GM13977 (cell line): ENCODE measurements around the gene CC2D2B.

Experiments used
- DNase-seq: peaks from one replicate; pipeline ENCODE4 v3.0.0; 2012; ENCODE audit warnings: low spot score
- in situ Hi-C: fragments of 300-500 bp; cut with MboI; formaldehyde crosslinking; loops from one replicate; pipeline ENCODE4 v1.12.0; 2022; ENCODE audit warnings: low sequenced_read_pairs, low pct_unique_long_range_greater_than_20kb, mixed read lengths, inconsistent platforms; ENCODE audit not compliant: unreplicated experiment
- TF ChIP-seq, protein P1 (sequence below): IDR thresholded peaks from 2 replicates; pipeline ENCODE4 v1.5.1; 2012; ENCODE audit warnings: mild to moderate bottlenecking, control low read depth; ENCODE audit not compliant: insufficient read depth; ENCODE audit errors: extremely low read depth, missing control alignments

Gene CC2D2B

DNA sequence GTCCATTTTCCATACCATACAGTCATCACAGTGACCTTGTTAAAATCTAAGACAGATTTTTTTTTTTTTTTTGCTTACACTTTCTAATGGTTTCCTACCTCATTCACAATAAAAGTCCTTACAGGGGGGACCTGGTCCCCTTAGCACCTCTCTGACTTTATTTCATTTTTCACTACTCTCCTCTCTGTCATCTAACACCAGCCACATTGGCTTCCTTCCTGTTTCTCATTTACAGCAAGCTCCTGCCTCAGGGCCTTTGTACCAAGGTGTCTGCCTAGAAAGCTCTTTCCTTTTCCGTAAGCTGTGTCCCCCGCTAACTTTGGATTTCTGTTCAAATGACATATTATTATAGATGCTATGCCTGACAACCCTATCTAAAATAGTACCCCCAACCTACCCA is 27.7 kb downstream of the CC2D2B start:
- in situ Hi-C loops, result no loop called here
- TF ChIP-seq, protein P1, sequence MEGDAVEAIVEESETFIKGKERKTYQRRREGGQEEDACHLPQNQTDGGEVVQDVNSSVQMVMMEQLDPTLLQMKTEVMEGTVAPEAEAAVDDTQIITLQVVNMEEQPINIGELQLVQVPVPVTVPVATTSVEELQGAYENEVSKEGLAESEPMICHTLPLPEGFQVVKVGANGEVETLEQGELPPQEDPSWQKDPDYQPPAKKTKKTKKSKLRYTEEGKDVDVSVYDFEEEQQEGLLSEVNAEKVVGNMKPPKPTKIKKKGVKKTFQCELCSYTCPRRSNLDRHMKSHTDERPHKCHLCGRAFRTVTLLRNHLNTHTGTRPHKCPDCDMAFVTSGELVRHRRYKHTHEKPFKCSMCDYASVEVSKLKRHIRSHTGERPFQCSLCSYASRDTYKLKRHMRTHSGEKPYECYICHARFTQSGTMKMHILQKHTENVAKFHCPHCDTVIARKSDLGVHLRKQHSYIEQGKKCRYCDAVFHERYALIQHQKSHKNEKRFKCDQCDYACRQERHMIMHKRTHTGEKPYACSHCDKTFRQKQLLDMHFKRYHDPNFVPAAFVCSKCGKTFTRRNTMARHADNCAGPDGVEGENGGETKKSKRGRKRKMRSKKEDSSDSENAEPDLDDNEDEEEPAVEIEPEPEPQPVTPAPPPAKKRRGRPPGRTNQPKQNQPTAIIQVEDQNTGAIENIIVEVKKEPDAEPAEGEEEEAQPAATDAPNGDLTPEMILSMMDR, result no peak

DNA sequence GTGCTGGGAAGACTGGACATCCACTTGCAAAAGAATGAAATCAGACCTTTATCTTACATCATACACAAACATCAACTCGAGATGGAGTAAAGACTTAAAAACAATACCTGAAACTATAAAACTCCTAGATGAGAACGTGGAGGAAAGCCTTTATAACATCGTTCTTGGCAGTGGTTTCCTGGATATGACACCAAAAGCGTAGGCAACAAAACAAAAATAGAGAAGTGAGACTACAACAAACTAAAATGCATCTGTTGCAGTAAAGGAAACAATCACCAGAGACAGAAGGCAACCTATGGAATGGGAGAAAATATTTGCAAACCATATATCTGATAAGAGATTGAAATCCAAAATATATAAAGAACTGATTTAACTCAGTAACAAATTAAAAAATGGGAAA is 33.3 kb downstream of the CC2D2B start:
- no peak for DNase-seq
- in situ Hi-C loops, result no loop called here
- TF ChIP-seq, protein P1, result no peak

More for the DNA sequence above, 27.7 kb downstream of the CC2D2B start:
- no peak for DNase-seq

DNA sequence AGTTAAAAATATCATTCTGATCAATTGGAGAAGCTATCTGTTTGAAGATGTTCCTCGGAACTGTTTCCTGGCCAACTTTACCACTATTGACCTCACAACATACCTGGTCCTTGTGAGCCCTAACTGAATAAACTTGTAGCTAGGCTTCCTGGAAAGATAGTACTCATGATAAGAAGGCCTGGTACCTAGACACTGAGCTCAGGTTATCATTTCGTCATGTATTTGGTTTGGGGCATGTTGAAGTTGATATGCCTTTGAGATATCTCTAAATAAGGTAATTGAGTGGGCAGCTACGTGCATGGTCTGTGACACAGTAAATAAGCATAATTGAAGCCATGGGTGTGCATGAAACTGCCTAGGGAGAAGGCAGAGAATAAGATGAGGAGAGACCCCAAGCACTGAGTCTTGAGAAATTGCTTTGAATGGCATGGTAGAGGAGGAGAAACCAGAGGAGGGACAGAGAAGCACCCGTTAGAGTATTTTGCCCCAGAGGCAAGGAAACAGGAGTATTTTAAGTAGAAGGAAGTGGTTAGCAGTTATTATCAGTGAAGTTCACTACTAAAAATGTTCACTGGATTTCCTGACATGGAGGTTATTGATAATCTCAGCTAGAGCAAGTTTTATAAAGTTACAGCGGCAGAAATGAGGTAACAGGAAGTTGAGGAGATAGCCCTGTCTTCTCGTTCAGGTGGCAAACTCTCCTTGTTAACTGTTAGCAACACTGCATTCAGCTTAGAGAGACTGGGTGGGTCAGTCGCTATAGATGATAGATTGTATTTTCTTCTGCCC is 55.6 kb downstream of the CC2D2B start:
- in situ Hi-C loops, result no loop called here
- TF ChIP-seq, protein P1, result no peak

DNA sequence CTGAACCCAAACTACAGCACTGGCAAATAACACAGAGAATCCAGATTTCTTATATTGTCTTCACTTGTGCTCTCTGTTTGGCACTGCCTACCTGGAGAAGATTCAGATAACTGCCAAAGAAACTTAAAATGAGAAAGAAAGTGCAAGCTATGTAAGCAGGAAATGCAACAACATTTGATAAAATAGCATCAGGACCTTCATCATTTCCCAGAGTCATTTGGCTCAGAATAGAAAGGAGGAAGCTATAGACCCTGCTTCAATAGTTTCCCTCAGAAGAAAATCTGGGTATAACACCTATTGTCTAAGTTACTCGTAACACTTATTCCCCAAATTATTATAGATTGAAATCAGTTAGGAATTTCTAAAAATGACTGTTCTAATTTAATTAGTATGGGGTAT is 56.2 kb downstream of the CC2D2B start:
- DNase-seq, result no peak
- TF ChIP-seq, protein P1, result no peak
- in situ Hi-C loops, result no loop called here

More for the DNA sequence above, 55.6 kb downstream of the CC2D2B start:
- DNase-seq, result no peak

DNA sequence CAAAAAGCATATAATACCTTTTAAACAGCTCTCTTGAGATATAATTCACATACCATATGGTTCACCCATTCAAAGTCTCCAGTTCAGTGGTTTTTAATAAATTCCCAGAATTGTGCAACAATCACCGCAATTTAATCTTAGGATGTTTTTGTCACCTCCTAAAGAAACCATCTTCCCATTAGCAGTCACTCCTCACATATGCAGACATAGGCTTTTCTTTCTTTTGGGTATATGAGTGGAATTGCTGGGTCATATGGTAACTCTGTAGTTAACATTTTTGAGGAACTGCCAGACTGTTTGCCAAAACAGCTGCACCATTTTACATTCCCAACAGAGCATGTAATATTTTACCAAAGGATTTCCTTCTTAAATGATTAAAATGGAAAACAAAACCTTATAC is 57.0 kb downstream of the CC2D2B start:
- in situ Hi-C loops, result no loop called here
- TF ChIP-seq, protein P1, result no peak
- DNase-seq, result no peak

DNA sequence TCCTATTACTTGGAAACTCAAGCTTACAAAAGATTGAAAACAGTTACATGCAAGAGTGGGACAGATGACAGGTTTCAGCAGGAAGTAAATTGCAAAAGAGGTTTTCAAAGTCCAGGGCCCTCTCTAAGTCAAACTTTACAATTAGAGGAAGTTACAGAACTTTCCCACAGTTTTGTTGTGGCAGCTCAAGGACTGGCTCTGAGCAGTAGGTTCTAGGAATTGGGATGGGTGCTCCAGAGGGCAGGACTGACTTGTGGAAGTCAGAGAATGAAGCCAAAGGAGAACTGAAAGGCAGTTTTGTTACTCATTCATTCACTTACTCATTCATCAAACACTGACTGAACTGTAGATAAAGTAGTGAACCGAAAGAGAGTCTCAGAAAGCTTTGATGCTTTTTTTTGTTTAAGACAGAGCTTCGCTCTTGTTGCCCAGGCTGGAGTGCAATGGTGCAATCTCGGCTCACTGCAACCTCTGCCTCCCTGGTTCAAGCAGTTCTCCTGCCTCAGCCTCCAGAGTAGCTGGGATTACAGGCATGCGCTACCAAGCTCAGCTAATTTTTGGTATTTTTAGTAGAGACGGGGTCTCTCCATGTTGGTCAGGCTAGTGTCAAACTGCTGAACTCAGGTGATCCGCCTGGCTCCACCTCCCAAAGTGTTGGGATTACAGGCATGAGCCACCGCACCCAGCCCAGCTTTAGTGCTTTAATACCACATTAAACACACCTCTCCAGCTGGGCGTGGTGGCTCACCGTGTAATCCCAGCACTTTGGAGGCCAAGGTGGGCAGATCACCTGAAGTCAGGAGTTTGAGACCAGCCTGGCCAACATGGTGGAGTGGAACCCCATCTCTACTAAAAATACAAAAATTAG is 68.8 kb downstream of the CC2D2B start:
- TF ChIP-seq, protein P1, result no peak
- DNase-seq, result no peak
- in situ Hi-C loops, result no loop called here
